Measurements from ENCODE around the gene CAPN2.

CAPN2 gene

DNA sequence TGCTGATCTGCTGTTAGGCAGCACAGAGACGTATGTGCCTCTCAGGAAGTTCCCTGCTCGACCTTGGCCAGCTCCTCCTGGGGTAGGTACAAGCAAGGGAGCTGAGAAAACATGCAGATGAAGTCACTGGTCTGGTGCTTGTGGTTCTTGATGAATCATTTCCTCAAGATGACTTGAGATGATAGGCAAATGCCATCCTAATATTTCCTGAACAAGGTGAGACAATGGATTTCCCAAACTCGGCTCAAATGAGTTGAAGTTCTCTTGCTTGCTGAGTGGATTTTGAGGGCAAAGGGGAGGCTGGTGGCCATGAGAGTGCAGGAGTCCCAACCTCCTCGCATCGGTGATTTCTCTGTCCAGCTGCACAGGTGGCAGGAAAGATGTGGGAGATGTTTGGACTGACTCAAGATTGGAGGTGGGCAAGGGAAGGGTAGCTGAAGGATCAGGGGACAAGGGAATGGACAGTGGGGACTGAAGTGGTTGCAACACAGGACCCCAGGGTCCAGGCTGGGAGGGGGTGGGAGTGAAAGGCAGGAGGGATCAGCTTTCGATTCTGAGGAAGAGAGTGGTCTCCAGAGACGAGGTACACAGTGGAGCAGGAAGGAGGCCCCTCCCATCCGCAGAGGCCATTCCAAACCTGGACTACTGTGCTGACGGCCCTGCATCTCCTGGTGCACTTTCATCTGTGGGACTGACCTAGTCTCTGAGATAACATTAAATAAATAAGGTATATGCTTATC lies 63.9 kb downstream of the CAPN2 start:
- DNase-seq (ENCODE audit: extremely low read depth, low read depth), result no peak
- TF ChIP-seq, protein P1, sequence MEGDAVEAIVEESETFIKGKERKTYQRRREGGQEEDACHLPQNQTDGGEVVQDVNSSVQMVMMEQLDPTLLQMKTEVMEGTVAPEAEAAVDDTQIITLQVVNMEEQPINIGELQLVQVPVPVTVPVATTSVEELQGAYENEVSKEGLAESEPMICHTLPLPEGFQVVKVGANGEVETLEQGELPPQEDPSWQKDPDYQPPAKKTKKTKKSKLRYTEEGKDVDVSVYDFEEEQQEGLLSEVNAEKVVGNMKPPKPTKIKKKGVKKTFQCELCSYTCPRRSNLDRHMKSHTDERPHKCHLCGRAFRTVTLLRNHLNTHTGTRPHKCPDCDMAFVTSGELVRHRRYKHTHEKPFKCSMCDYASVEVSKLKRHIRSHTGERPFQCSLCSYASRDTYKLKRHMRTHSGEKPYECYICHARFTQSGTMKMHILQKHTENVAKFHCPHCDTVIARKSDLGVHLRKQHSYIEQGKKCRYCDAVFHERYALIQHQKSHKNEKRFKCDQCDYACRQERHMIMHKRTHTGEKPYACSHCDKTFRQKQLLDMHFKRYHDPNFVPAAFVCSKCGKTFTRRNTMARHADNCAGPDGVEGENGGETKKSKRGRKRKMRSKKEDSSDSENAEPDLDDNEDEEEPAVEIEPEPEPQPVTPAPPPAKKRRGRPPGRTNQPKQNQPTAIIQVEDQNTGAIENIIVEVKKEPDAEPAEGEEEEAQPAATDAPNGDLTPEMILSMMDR (IDR thresholded peaks at IDR 0.05; ENCODE audit: low read depth, low read length), result no peak

DNA sequence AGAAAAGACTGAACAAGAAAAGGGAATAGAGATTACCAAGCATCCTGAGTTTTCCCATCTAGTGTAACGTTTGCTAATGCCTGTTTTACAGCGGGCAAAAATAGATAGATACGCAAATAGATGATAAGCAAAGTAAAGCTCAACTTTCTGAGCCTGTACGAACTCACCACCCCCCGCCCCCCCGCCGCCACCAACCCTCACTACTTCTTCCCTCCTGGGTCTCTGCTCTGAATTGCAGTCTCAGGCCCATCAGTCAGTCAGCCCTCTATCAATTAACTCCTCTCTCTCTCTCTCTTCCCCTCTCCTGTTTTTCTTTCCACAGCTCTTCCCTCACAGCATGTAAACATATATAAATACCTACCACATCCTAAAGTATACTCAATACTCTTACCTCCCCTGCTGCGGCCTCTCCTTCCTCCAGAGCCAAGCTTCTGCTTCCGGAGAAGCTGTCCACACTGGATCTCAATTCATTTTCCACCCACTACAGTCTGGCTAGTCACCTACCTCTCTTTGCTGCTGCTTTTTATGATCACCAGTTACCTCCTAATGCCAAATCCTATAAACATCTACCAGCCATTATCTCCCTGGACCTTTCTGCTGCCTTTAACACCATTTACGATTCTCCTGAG lies 64.6 kb downstream of the CAPN2 start:
- TF ChIP-seq, protein P1 (IDR thresholded peaks at IDR 0.05; ENCODE audit: low read depth, low read length), result no peak

DNA sequence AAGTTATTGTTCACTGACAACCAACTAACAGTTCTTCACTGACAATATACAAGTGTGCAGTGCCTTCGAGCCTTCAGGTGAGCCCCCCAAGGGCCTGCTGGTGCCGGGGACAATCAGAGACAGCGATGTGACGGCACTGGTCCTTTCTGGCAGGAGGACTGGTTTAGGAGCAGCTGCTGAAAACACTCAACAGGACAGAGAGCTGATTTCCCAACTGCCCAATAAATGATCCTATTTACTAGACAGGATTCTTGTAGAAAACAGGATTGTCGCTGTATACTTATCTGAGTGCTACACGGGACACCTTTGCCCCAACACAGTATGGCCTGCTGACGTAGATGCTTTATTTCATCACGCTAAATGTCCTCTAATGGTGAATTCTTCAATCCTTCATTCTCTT lies 68.0 kb downstream of the CAPN2 start:
- TF ChIP-seq, protein P1 (IDR thresholded peaks at IDR 0.05; ENCODE audit: low read depth, low read length), result no peak
- DNase-seq (ENCODE audit: extremely low read depth, low read depth), result no peak

More for the DNA sequence above, 64.6 kb downstream of the CAPN2 start:
- no peak for DNase-seq (ENCODE audit: extremely low read depth, low read depth)

DNA sequence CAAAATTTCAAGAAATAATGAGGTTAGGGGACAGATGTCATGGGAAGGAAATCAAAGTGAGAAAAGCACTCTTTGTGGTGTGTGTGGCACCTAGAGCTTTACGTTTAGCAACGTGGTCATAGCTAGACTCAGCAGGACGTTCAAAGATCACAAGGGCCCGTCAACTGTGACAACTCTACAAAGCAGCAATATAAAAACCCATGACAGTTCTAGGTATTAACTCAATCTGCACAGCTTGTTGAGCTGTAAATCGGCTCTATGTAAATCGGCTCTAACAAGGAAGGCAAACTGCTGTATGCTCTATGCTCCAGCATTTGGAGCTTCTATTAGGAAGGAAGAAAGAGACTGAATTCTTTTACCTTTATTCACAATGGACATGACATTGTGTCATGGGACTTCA lies 68.6 kb downstream of the CAPN2 start:
- no peak for DNase-seq (ENCODE audit: extremely low read depth, low read depth)
- TF ChIP-seq, protein P1 (IDR thresholded peaks at IDR 0.05; ENCODE audit: low read depth, low read length), result no peak

- DNase-seq (ENCODE audit: extremely low read depth, low read depth), result no peak
- TF ChIP-seq, protein P1 (IDR thresholded peaks at IDR 0.05; ENCODE audit: low read depth, low read length), result no peak
Observed at GRCh38 chr1:223783676-223784075, 71.3 kb downstream of the CAPN2 start.

- DNase-seq (ENCODE audit: extremely low read depth, low read depth), result no peak
- TF ChIP-seq, protein P1 (IDR thresholded peaks at IDR 0.05; ENCODE audit: low read depth, low read length), result no peak
Observed at GRCh38 chr1:223784541-223784940, 72.2 kb downstream of the CAPN2 start.

- no peak for DNase-seq (ENCODE audit: extremely low read depth, low read depth)
- TF ChIP-seq, protein P1 (IDR thresholded peaks at IDR 0.05; ENCODE audit: low read depth, low read length), result no peak
Observed at GRCh38 chr1:223785808-223786207, 73.5 kb downstream of the CAPN2 start.

All from AG09319 (cell line).